HUES64 (cell line): ENCODE data around the gene KRTAP20-2. TPM values are rescaled to one million over a fixed set of nuclear protein-coding genes. Genes with fewer than 3 reads are reported as not detected.

Experiments
- H3K27ac ChIP-seq: 2 replicates; pipeline ENCODE4 v1.7.0; 2013; ENCODE audit warnings: low read depth, low read length, inconsistent platforms
- H3K27me3 ChIP-seq: 2 replicates; pipeline ENCODE4 v1.6.1; 2013; ENCODE audit warnings: mild to moderate bottlenecking, low read length; ENCODE audit not compliant: insufficient read depth
- H3K36me3 ChIP-seq: 2 replicates; pipeline ENCODE4 v1.6.1; 2013; ENCODE audit warnings: mild to moderate bottlenecking, low read length; ENCODE audit not compliant: insufficient read depth
- H3K4me1 ChIP-seq: 2 replicates; pipeline ENCODE4 v1.6.1; 2013; ENCODE audit warnings: mild to moderate bottlenecking, low read length, moderate library complexity; ENCODE audit not compliant: insufficient read depth
- H3K4me3 ChIP-seq: 2 replicates; pipeline ENCODE4 v1.5.1; 2013; ENCODE audit warnings: mild to moderate bottlenecking, low read length, moderate library complexity
- H3K9ac ChIP-seq: 2 replicates; pipeline ENCODE4 v1.6.1; 2013; ENCODE audit warnings: mild to moderate bottlenecking, low read depth, low read length
- H3K9me3 ChIP-seq: 2 replicates; pipeline ENCODE4 v1.6.1; 2013; ENCODE audit warnings: low read depth, low read length; ENCODE audit not compliant: insufficient read depth
- WGBS: fragments of 150-250, 120-280 bp; methylation state at CpG from one replicate; pipeline ENCODE4 v1.1.7; 2013; ENCODE audit warnings: missing lambda C conversion rate; 5-methylcytosine and 5-hydroxymethylcytosine counted together
- polyA plus RNA-seq, 2 experiments: library from polyadenylated mRNA; stranded (reverse); fragments of 50-300 nt; gene quantifications; one replicate each; pipeline ENCODE4 v1.2.3, GENCODE V29; 2013

KRTAP20-2 gene
- polyA plus RNA-seq (2013, experiment 1 of 2) = not detected
- polyA plus RNA-seq (2013, experiment 2 of 2) = not detected

- Histone ChIP-seq H3K4me1 (no peaks in the 10 kb centered on the region), H3K36me3 (no peaks in the 10 kb centered on the region)
- 83% methylated on average over 1 of the region's 1 CpG for WGBS
Measured at GRCh38 chr21:30634906-30635305, at the start of gene KRTAP20-2. TSS of gene KRTAP20-2 (plus strand) at chr21:30635206. CDS start at chr21:30635264, 58 bp downstream.

DNA sequence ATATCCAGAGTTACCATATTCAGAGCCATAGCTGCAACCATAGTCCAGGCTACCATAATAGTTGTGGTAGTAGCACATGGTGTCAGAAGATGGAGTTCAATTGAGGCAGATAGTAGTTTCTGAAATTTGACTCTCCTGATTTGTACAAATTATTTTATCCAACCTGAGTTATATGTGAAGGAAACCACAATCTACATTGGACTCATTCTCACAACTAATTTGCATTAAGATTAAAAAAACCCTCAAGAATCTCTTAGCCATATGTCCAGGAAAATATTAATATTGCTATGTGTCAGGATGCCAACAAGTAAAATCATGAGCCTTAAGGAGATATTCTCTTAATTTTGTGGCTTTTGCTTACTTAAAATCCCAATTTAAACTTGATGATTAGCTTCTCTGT, 44.7 kb upstream of the KRTAP20-2 start, which contains the start of gene KRTAP22-2:
Gene KRTAP22-2 (minus strand): TSS at position 101 of the 400 bp plus-strand sequence.
- Histone ChIP-seq H3K36me3 (no peaks in the 10 kb centered on the region), H3K27ac (no peak within 1 kb of the TSS), H3K27me3 (no peaks in the 10 kb centered on the region), H3K4me3 (no peak within 1 kb of the TSS), H3K9ac (no peak within 1 kb of the TSS), H3K9me3 (no peaks in the 10 kb centered on the region), H3K4me1 (no peaks in the 10 kb centered on the region)

More at GRCh38 chr21:30634906-30635305, at the start of gene KRTAP20-2:
- H3K4me3 ChIP-seq = no peak within 1 kb of the TSS
- no peaks in the 10 kb centered on the region for H3K27me3 ChIP-seq
- H3K27ac ChIP-seq = no peak within 1 kb of the TSS
- H3K9ac ChIP-seq = no peak within 1 kb of the TSS
- no peaks in the 10 kb centered on the region for H3K9me3 ChIP-seq

- H3K9me3 ChIP-seq = no peaks in the 10 kb centered on the region
- 96% methylated on average over 4 of the region's 4 CpGs for WGBS
Measured at GRCh38 chr21:30592140-30592539, 42.9 kb upstream of the KRTAP20-2 start, which contains the start of gene KRTAP6-3. TSS of gene KRTAP6-3 (plus strand) at chr21:30592440. CDS start at chr21:30592446, 6 bp downstream.

GRCh38 chr21:30598802-30599201, 36.2 kb upstream of the KRTAP20-2 start, which contains the start of gene KRTAP6-2:
TSS of gene KRTAP6-2 (minus strand) at chr21:30598902. CDS start at chr21:30598874, 28 bp downstream.
- Histone ChIP-seq H3K36me3 (no peaks in the 10 kb centered on the region), H3K27me3 (no peaks in the 10 kb centered on the region)
- 97% methylated on average over 6 of the region's 6 CpGs for WGBS

More at GRCh38 chr21:30592140-30592539, 42.9 kb upstream of the KRTAP20-2 start, which contains the start of gene KRTAP6-3:
- Histone ChIP-seq H3K36me3 (no peaks in the 10 kb centered on the region), H3K27me3 (no peaks in the 10 kb centered on the region), H3K4me3 (no peak within 1 kb of the TSS), H3K27ac (no peak within 1 kb of the TSS), H3K9ac (no peak within 1 kb of the TSS), H3K4me1 (no peaks in the 10 kb centered on the region)

GRCh38 chr21:30600787-30601186, 34.2 kb upstream of the KRTAP20-2 start, which contains the start of gene KRTAP22-1:
TSS of gene KRTAP22-1 (plus strand) at chr21:30601087.
- Histone ChIP-seq H3K9ac (no peak within 1 kb of the TSS), H3K36me3 (no peaks in the 10 kb centered on the region), H3K9me3 (no peaks in the 10 kb centered on the region), H3K4me1 (no peaks in the 10 kb centered on the region), H3K4me3 (no peak within 1 kb of the TSS), H3K27ac (no peak within 1 kb of the TSS), H3K27me3 (no peaks in the 10 kb centered on the region)
- no CpG with 5 or more reads among the region's 1 CpG for WGBS

More at GRCh38 chr21:30598802-30599201, 36.2 kb upstream of the KRTAP20-2 start, which contains the start of gene KRTAP6-2:
- Histone ChIP-seq H3K9ac (no peak within 1 kb of the TSS), H3K9me3 (no peaks in the 10 kb centered on the region), H3K4me3 (no peak within 1 kb of the TSS), H3K4me1 (no peaks in the 10 kb centered on the region), H3K27ac (no peak within 1 kb of the TSS)

GRCh38 chr21:30605968-30606367, 29.0 kb upstream of the KRTAP20-2 start:
- Histone ChIP-seq H3K27me3 (no peaks in the 10 kb centered on the region), H3K4me3 (no peak overlapping the region), H3K36me3 (no peaks in the 10 kb centered on the region), H3K4me1 (no peaks in the 10 kb centered on the region), H3K27ac (no peak overlapping the region), H3K9ac (no peak overlapping the region), H3K9me3 (no peaks in the 10 kb centered on the region)
- WGBS = 89% methylated on average over 2 of the region's 2 CpGs

- Histone ChIP-seq H3K4me3 (no peak overlapping the region), H3K9me3 (no peaks in the 10 kb centered on the region), H3K36me3 (no peaks in the 10 kb centered on the region), H3K27me3 (no peaks in the 10 kb centered on the region), H3K4me1 (no peaks in the 10 kb centered on the region), H3K27ac (no peak overlapping the region), H3K9ac (no peak overlapping the region)
- 91% methylated on average over 1 of the region's 2 CpGs for whole genome bisulfite sequencing
Measured at GRCh38 chr21:30612132-30612531, 22.9 kb upstream of the KRTAP20-2 start.

- Histone ChIP-seq H3K4me1 (no peaks in the 10 kb centered on the region), H3K36me3 (no peaks in the 10 kb centered on the region), H3K27me3 (no peaks in the 10 kb centered on the region), H3K27ac (no peak within 1 kb of the TSS), H3K4me3 (no peak within 1 kb of the TSS), H3K9ac (no peak within 1 kb of the TSS), H3K9me3 (no peaks in the 10 kb centered on the region)
- WGBS = 78% methylated on average over 2 of the region's 2 CpGs
Measured at GRCh38 chr21:30613836-30614235, 21.2 kb upstream of the KRTAP20-2 start, which contains the start of gene KRTAP6-1. TSS of gene KRTAP6-1 (minus strand) at chr21:30613930. CDS start at chr21:30613904, 26 bp downstream.

- no peaks in the 10 kb centered on the region for H3K27me3 ChIP-seq
- no peaks in the 10 kb centered on the region for H3K4me1 ChIP-seq
- H3K9ac ChIP-seq = no peak overlapping the region
- H3K4me3 ChIP-seq = no peak overlapping the region
- no peaks in the 10 kb centered on the region for H3K36me3 ChIP-seq
- no peaks in the 10 kb centered on the region for H3K9me3 ChIP-seq
- H3K27ac ChIP-seq = no peak overlapping the region
Measured at GRCh38 chr21:30615199-30615598, 19.8 kb upstream of the KRTAP20-2 start.

- WGBS = no CpG with 5 or more reads among the region's 2 CpGs
- no peaks in the 10 kb centered on the region for H3K9me3 ChIP-seq
- no peak within 1 kb of the TSS for H3K9ac ChIP-seq
- H3K27me3 ChIP-seq = no peaks in the 10 kb centered on the region
- no peaks in the 10 kb centered on the region for H3K4me1 ChIP-seq
- no peaks in the 10 kb centered on the region for H3K36me3 ChIP-seq
- no peak within 1 kb of the TSS for H3K27ac ChIP-seq
- H3K4me3 ChIP-seq = no peak within 1 kb of the TSS
Measured at GRCh38 chr21:30616125-30616524, 18.9 kb upstream of the KRTAP20-2 start, which contains the start of gene KRTAP20-1. TSS of gene KRTAP20-1 (plus strand) at chr21:30616425. CDS start at chr21:30616455, 30 bp downstream.

DNA sequence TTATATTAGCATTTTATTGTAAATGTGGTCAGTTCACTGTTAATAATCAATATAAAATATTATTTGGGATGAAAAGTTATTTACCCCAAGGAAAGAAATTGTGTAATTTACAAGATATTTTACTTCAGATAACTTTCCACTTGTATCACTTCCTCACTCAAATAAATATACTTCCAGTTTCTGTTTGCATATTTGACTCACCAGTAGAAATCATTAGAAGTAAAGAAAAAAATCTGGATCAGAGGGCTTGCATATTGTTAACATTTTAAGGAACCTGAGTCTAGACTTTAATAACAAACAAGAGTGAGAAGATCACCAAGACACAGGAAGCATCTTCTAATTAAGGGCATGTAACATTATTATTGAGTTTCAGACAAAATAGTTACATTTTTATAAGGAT, 14.9 kb upstream of the KRTAP20-2 start:
- no peak overlapping the region for H3K4me3 ChIP-seq
- H3K27ac ChIP-seq = no peak overlapping the region
- no peaks in the 10 kb centered on the region for H3K27me3 ChIP-seq
- 0 out of 2 replicates have a peak, but pooled peaks cover 3% of the 10 kb centered on the region for H3K9me3 ChIP-seq
- no peaks in the 10 kb centered on the region for H3K4me1 ChIP-seq
- H3K36me3 ChIP-seq = no peaks in the 10 kb centered on the region
- no peak overlapping the region for H3K9ac ChIP-seq
